OCI-LY1 (cell line): ENCODE measurements around the gene ZNF683.

ENCODE experiments used
- EZH2 ChIP-seq: fragments of 200-600 bp; sonication (generic), shearing (Covaris generic); IDR thresholded peaks from 2 replicates; pipeline ENCODE4 v1.8.0; 2017; ENCODE audit warnings: borderline replicate concordance, mixed run types, mild to moderate bottlenecking, antibody characterized with exemption, low read length, moderate library complexity, mixed read lengths
- TF ChIP-seq, protein P1 (sequence below): fragments of 200-600 bp; sonication (generic), shearing (Covaris generic); IDR thresholded peaks from 2 replicates; pipeline ENCODE4 v1.5.1; 2017; ENCODE audit warnings: mild to moderate bottlenecking, antibody characterized with exemption, low read length, moderate library complexity, mixed read lengths

DNA sequence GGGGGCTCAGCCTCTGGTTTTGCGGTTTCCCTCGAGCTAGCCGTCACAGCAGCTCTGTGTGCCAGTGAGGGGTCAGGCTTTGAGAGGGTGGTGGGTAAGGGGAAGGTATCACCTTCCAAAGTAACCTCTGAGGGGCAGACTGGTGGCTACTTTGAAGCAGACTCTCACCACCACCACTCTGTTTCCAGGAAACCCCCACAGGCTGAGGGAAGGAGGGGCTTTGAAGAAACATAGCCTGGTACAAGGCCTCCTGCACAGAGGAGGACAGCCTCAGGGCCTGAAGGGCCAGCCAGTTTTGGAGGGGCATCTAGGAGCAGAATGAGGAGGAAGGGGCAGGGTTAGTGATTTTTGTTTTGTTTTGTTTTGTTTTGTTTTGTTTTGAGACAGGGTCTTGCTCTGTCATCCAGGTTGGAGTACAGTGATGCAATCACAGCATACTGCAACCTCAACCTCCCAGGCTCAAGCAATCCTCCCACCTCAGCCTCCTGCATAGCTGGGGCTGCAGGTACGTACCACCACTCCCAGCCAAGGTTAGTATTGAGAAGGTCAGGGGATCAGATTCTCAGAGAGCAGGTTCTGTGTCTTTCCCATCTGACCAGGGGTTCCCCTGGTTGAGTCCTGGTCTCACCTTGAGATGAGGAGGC lies 17.2 kb upstream of the ZNF683 start:
- TF ChIP-seq, protein P1, sequence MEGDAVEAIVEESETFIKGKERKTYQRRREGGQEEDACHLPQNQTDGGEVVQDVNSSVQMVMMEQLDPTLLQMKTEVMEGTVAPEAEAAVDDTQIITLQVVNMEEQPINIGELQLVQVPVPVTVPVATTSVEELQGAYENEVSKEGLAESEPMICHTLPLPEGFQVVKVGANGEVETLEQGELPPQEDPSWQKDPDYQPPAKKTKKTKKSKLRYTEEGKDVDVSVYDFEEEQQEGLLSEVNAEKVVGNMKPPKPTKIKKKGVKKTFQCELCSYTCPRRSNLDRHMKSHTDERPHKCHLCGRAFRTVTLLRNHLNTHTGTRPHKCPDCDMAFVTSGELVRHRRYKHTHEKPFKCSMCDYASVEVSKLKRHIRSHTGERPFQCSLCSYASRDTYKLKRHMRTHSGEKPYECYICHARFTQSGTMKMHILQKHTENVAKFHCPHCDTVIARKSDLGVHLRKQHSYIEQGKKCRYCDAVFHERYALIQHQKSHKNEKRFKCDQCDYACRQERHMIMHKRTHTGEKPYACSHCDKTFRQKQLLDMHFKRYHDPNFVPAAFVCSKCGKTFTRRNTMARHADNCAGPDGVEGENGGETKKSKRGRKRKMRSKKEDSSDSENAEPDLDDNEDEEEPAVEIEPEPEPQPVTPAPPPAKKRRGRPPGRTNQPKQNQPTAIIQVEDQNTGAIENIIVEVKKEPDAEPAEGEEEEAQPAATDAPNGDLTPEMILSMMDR, result no peak
- no peak for TF ChIP-seq EZH2
